GM12872 (cell line): ENCODE measurements around the gene B4GALT6.

Experiments used
- CTCF ChIP-seq: IDR thresholded peaks from 3 replicates; pipeline ENCODE4 v1.5.1; 2011; ENCODE audit warnings: low read depth, mild to moderate bottlenecking, low read length, moderate library complexity; ENCODE audit not compliant: insufficient read depth

The B4GALT6 gene

GRCh38 chr18:31671951-31672350 is 12.4 kb downstream of the B4GALT6 start:
- no peak for TF ChIP-seq CTCF

GRCh38 chr18:31669541-31669940 is 14.8 kb downstream of the B4GALT6 start:
- TF ChIP-seq CTCF, result no peak

- TF ChIP-seq CTCF, result no peak
Observed at GRCh38 chr18:31667185-31667584, 17.2 kb downstream of the B4GALT6 start.

- no peak for TF ChIP-seq CTCF
Observed at GRCh38 chr18:31666055-31666454, 18.3 kb downstream of the B4GALT6 start.

GRCh38 chr18:31664101-31664500 is 20.3 kb downstream of the B4GALT6 start:
- TF ChIP-seq CTCF, result no peak

- TF ChIP-seq CTCF, result no peak
Observed at GRCh38 chr18:31661965-31662364, 22.4 kb downstream of the B4GALT6 start.

GRCh38 chr18:31660763-31661162 is 23.6 kb downstream of the B4GALT6 start:
- TF ChIP-seq CTCF, result no peak

- no peak for TF ChIP-seq CTCF
Observed at GRCh38 chr18:31659576-31660177, 24.7 kb downstream of the B4GALT6 start.
